ENCODE results near the gene SPSB3.

Gene SPSB3

GRCh38 chr16:1773703-1774447, 8.5 kb downstream of the SPSB3 start:
- no peak for FAIRE-seq

- FAIRE-seq = no peak
These were observed 9.3 kb downstream of the SPSB3 start, which contains the start of gene MRPS34 for GRCh38 chr16:1772908-1773702. Gene MRPS34, minus strand, starts transcription at chr16:1773134. Its CDS starts 15 bp downstream, at chr16:1773119.

- no peak for FAIRE-seq
These were observed 9.9 kb downstream of the SPSB3 start, which contains the start of gene EME2 for GRCh38 chr16:1772362-1772907. Gene EME2, plus strand, starts transcription at chr16:1772810. Its CDS starts 418 bp downstream, at chr16:1773228.

- no peak for FAIRE-seq
These were observed 10.5 kb downstream of the SPSB3 start for GRCh38 chr16:1771864-1772361.

GRCh38 chr16:1771188-1771863, 11.0 kb downstream of the SPSB3 start, which contains the start of gene NME3:
Gene NME3, minus strand, starts transcription at chr16:1771543. Its CDS starts 9 bp downstream, at chr16:1771534.
- FAIRE-seq = no peak

GRCh38 chr16:1770328-1771187, 11.8 kb downstream of the SPSB3 start:
- FAIRE-seq = no peak

GRCh38 chr16:1769402-1770300, 12.7 kb downstream of the SPSB3 start:
- no peak for FAIRE-seq

- FAIRE-seq = no peak
These were observed 13.5 kb downstream of the SPSB3 start for GRCh38 chr16:1768767-1769401.

- FAIRE-seq = no peak
These were observed 14.2 kb downstream of the SPSB3 start for GRCh38 chr16:1768061-1768766.

- FAIRE-seq = no peak
These were observed 15.0 kb downstream of the SPSB3 start for GRCh38 chr16:1767116-1767994.

GRCh38 chr16:1766701-1767100, 15.7 kb downstream of the SPSB3 start:
- no peak for FAIRE-seq

- no peak for FAIRE-seq
These were observed 16.1 kb downstream of the SPSB3 start for GRCh38 chr16:1766231-1766630.

GRCh38 chr16:1765826-1766225, 16.5 kb downstream of the SPSB3 start:
- no peak for FAIRE-seq

- no peak for FAIRE-seq
These were observed 17.4 kb downstream of the SPSB3 start for GRCh38 chr16:1764971-1765370.

- no peak for FAIRE-seq
These were observed 18.6 kb downstream of the SPSB3 start for GRCh38 chr16:1763521-1764511.

GRCh38 chr16:1762879-1763520, 19.4 kb downstream of the SPSB3 start:
- FAIRE-seq = no peak

Data from islet of Langerhans (tissue), 1 donor.